Heart left ventricle (tissue), 16 donors: ENCODE measurements around the gene SNRPD1. TPM values are rescaled to one million over a fixed set of nuclear protein-coding genes. Genes with fewer than 3 reads are reported as not detected.
A peak's percentile ranks its signal among the peaks of the same experiment; 100 is the strongest.

ENCODE experiments used
- ATAC-seq, 4 donors: fragments of 200-7000 bp; cut with Tn5 transposase; one replicate each; pipeline ENCODE4 v1.9.1; 2020 to 2022; ENCODE audit warnings: moderate library complexity in 4 of 4, mild to moderate bottlenecking in 3 of 4, moderate number of reproducible peaks in 1 of 4
- DNase-seq, 5 donors: peaks; one replicate each; pipeline ENCODE4 v3.0.0-alpha.2; 2020
- H3K27ac ChIP-seq, 12 donors: fragments of 200-600 bp; sonication (generic) in 4 of 12; one replicate each; pipeline versions ENCODE4 v1.5.0 to v1.8.0; 2016 to 2022; ENCODE audit warnings: mild to moderate bottlenecking in 2 of 12
- H3K27me3 ChIP-seq, 9 donors: fragments of 200-600 bp; sonication (generic) in 2 of 9; one replicate each; pipeline versions ENCODE4 v1.5.1 to v1.8.0; 2016 to 2022; ENCODE audit warnings: mild to moderate bottlenecking in 3 of 9
- H3K36me3 ChIP-seq, 9 donors: fragments of 200-600 bp; sonication (generic) in 2 of 9; one replicate each; pipeline versions ENCODE4 v1.5.0 to v1.8.0; 2018 to 2022; ENCODE audit warnings: mild to moderate bottlenecking in 2 of 9
- H3K4me1 ChIP-seq, 12 donors: fragments of 200-600 bp; sonication (generic) in 4 of 12; one replicate each; pipeline versions ENCODE4 v1.5.0 to v1.8.0; 2016 to 2022; ENCODE audit warnings: mild to moderate bottlenecking in 3 of 12
- H3K4me3 ChIP-seq, 12 donors: fragments of 200-600 bp; sonication (generic) in 4 of 12; one replicate each; pipeline versions ENCODE4 v1.5.0 to v1.8.0; 2017 to 2022; ENCODE audit warnings: mild to moderate bottlenecking in 9 of 12, moderate library complexity in 4 of 12
- H3K9me3 ChIP-seq, 12 donors: fragments of 200-600 bp; sonication (generic) in 4 of 12; one replicate each; pipeline versions ENCODE4 v1.5.0 to v1.8.0; 2016 to 2022; ENCODE audit warnings: mild to moderate bottlenecking in 1 of 12
- CTCF ChIP-seq, 12 donors: fragments of 200-600 bp; sonication (generic) in 4 of 12; IDR thresholded peaks; one replicate each; pipeline versions ENCODE4 v1.5.0 to v1.8.0; 2018 to 2022; ENCODE audit warnings: antibody characterized with exemption in 12 of 12, mild to moderate bottlenecking in 5 of 12
- POLR2A ChIP-seq, 2 donors: fragments of 450-650 bp; IDR thresholded peaks; one replicate each; pipeline ENCODE4 v1.6.1; 2017; ENCODE audit warnings: antibody characterized with exemption in 2 of 2, mild to moderate bottlenecking in 2 of 2, moderate library complexity in 2 of 2
- WGBS, 4 donors: extraction: QIAGEN DNeasy Blood & Tissue Kit in 2 of 4; methylation state at CpG; one replicate each; pipeline versions ENCODE4 v1.1.5 to v1.1.7; 2013 to 2018; 5-methylcytosine and 5-hydroxymethylcytosine counted together
- intact Hi-C, 10 donors: fragments of 100-400 bp; cut with DNase I; formaldehyde crosslinking; loops; one replicate each; pipeline versions ENCODE4 v1.11.1 to v1.14.2; 2022
- long read RNA-seq, 3 donors: library from polyadenylated mRNA; unstranded; transcript quantifications; one replicate each; pipeline ENCODE4 v2.0.0, GENCODE V29; 2020 to 2021
- polyA plus RNA-seq, 2 donors: library from polyadenylated mRNA; stranded (reverse); fragments of 200-250 nt; gene quantifications; one replicate each; pipeline ENCODE4 v1.2.3, GENCODE V29; 2013
- total RNA-seq, 9 donors: library from RNA; depleted of rRNA in 2 of 9; stranded (reverse); fragments of >200 nt in 2 of 9; fragmentation: NEBNext Ultra II Directional in 3 of 9; extraction: Animal tissue kit (Norgen Biotek cat#: 25700) in 3 of 9; gene quantifications; one replicate each; pipeline versions ENCODE4 v1.1.0 to v1.2.4, GENCODE V29; 2016 to 2023
- donor health status: ischemic (EF 13 %, LVEDD 7.1; RV severe dilation, severe dysfunction).
- donor health status: healthy with polysubstance abuse.
- donor health status: DM: no; HTN: yes; CAD: no.
- donor health status: DM: no; HTN: no; CAD: no.
- donor health status: ischemic (EF 25% LVEDD 6.9; RV normal size, moderate dysfunction).
- donor health status: ischemic (EF 25% LVEDD 5.7; RV mildly dilated, moderate dysfunction).
- donor health status: healthy.
- donor health status: DM: yes; HTN: yes; CAD: no.
- donor health status: ischemic (EF 35%, LVEDD 5.7; RV mildly dilated, moderate dysfunction).
- donor health status: nonischemic (EF 11% LVEDD 7.7; RV severe dilation, severe dysfunction).
- donor health status: DM: yes; HTN: yes; CAD: no.
- donor health status: PGD.
- donor health status: ischemic (EF 29% LVEDD 5.4; RV normal size, mild dysfunction).
- donor health status: nonischemic (EF 23%, LVEDD 6.1; RV moderate dilation, normal function).

SNRPD1 gene
- total RNA-seq: 10 to 100 TPM in 7 of 9 donors, 1 to 10 TPM in 2; 2.5 to 31.0 (median 20.9) TPM
- 10 to 100 TPM; 10.1 to 17.3 TPM for polyA plus RNA-seq
- long read RNA-seq, donor 1, full-length matches to known transcripts: 22 of 24 reads
- long read RNA-seq, donor 1, partial matches to known transcripts: 0 of 24 reads
- long read RNA-seq, donor 1, other reads (novel, unspliced or antisense): 2 of 24 reads
- long read RNA-seq, donor 2, full-length matches to known transcripts: 64 of 75 reads
- long read RNA-seq, donor 2, partial matches to known transcripts: 4 of 75 reads
- long read RNA-seq, donor 2, other reads (novel, unspliced or antisense): 7 of 75 reads
- long read RNA-seq, donor 3, full-length matches to known transcripts: 24 of 26 reads
- long read RNA-seq, donor 3, partial matches to known transcripts: 0 of 26 reads
- long read RNA-seq, donor 3, other reads (novel, unspliced or antisense): 2 of 26 reads

DNA sequence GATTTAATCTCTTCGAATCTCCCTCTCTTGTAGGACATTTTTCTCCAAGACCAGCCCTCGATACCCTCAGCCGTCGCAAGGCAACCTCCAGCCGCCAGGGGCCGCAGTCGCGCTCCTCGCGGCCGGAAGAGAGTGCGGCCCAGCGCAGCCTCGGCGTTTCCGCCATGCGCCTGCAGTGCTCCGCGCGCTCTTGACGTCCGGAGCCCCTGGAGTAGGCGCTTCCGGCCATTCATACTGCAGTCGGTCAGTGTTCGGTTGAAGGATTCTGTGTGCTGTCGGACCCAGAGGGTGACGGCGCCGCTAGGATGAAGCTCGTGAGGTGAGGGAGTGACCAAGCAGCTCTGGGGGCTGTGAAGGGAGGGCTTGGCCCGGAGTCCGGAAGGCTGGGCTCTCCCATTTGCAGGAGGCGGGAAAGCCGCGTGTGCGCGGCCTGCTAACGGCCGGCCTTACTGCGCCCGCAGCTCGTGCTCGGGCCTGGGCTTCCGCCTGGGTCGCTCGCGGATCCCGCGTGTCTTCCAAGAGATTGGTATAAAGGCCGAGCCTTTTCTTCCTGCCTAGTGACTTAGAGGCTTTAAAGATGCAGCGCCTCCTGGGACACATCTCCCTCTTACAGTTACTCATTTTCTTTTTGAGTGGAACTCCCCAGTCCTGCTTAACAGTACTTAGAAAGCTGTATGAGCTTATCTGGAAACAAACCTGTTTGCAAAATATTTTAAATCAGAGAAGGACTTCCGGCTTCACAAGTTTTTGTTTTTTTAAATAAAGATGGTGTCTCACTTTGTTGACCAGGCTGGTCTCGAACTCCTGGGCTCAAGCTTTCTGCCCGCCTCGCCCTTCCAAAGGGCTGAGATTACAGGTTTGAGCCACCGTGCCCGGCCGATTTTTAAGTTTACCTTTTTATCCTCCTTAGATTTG, at the start of gene SNRPD1:
Gene SNRPD1, plus strand, starts transcription at position 190 of the 915 bp plus-strand sequence. Its CDS starts 116 bp downstream, at position 306.
- Histone ChIP-seq H3K4me1 (peaks cover 2 to 34% (median 14%) of the 10 kb centered on the region in 12 donors), H3K27ac (peak within 1 kb of the TSS; percentile 30 to 93 (median 80)), H3K36me3 (peaks cover 0 to 21% (median 10%) of the 10 kb centered on the region in 9 donors), H3K9me3 (peaks cover 0 to 6% (median 0%) of the 10 kb centered on the region in 12 donors), H3K27me3 (no peaks in the 10 kb centered on the region), H3K4me3 (peak within 1 kb of the TSS; percentile 60 to 92 (median 72))
- DNase-seq (peak; percentile 86 to 93 (median 91)), ATAC-seq (peak; percentile 98 to 100 (median 100))
- 0 to 1% (median 1%) methylated on average over 54 to 59 of the region's 59 CpGs for WGBS, 4 donors
- intact Hi-C loops: loop anchor here in 4 of 10 donors (1.0 to 10.0 kb wide), 7 partner anchors 12 to 242 kb away; partner anchors contain the start of genes ABHD3 (in 2 of the 4), MIB1 (in 2 of the 4) and ESCO1 (in 1 of the 4)
- TF ChIP-seq POLR2A (IDR thresholded peaks at IDR 0.05): peak in 1 of 2 donors; percentile 35
- peak; percentile 85 to 100 (median 96) for TF ChIP-seq CTCF (IDR thresholded peaks at IDR 0.05)

DNA sequence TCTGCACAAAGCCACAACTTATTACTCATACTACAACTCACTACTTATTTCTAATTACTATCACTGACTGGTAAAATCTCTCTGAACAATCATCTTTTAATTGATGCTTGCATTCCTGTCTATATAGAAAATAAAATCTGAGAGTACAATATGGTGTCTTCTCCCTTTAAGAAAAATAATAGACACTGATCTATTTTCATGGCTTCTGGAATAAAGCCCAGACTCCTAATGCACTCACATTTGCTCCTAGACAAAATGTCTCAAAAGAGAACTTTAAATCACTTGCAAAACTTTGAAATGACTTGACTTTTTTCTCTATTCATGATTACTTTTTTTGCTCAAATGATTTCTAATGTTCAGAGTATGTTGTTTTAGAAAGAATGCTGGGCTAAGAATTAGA, 40.3 kb upstream of the SNRPD1 start:
- no peaks in the 10 kb centered on the region for H3K27me3 ChIP-seq

DNA sequence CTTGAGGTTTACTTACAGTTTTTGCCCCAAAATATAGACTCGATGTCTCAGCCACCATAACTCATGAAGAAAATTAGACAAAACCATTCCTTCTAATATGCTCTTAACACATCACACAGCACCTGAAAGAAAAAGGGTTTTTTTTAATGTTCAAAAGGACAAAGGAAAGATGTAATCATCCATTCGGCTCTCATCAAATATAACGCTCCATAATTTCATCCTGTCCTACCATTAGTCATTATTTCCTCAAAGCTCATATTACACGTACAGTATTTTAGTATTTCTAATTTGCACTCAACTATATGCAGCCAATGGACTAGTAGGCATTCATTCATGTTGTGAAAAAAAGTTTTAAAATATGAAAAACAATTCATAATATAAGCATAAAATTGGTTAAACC, 36.5 kb upstream of the SNRPD1 start:
- peaks cover 0 to 77% (median 59%) of the 10 kb centered on the region in 9 donors for H3K36me3 ChIP-seq
- H3K27ac ChIP-seq: no peak overlapping the region
- TF ChIP-seq CTCF (IDR thresholded peaks at IDR 0.05): no peak
- no peak for TF ChIP-seq POLR2A (IDR thresholded peaks at IDR 0.05)
- 93 to 97% (median 95%) methylated on average over 4 of the region's 4 CpGs for WGBS, 4 donors
- H3K4me1 ChIP-seq: peaks cover 0 to 9% (median 0%) of the 10 kb centered on the region in 12 donors
- intact Hi-C loops: loop anchor here in 1 of 10 donors (10.0 kb wide), 1 partner anchor 51 kb away; no protein-coding TSS in a partner anchor
- no peaks in the 10 kb centered on the region for H3K27me3 ChIP-seq
- no peaks in the 10 kb centered on the region for H3K9me3 ChIP-seq
- no peak overlapping the region for H3K4me3 ChIP-seq
- ATAC-seq: no peak
- DNase-seq: no peak

More for the DNA sequence above, 40.3 kb upstream of the SNRPD1 start:
- Histone ChIP-seq H3K4me1 (peaks cover 0 to 9% (median 0%) of the 10 kb centered on the region in 12 donors), H3K36me3 (peaks cover 0 to 97% (median 83%) of the 10 kb centered on the region in 9 donors), H3K4me3 (no peak overlapping the region), H3K9me3 (no peaks in the 10 kb centered on the region), H3K27ac (no peak overlapping the region)
- ATAC-seq (no peak), DNase-seq (no peak)
- no peak for TF ChIP-seq POLR2A (IDR thresholded peaks at IDR 0.05)
- TF ChIP-seq CTCF (IDR thresholded peaks at IDR 0.05): no peak
- intact Hi-C loops: loop anchor here in 1 of 10 donors (10.0 kb wide), 1 partner anchor 47 kb away; no protein-coding TSS in a partner anchor
